ENCODE results near the gene RAVER2.
"Not testable (repeated sequence)": the region's sequence is repeated elsewhere in the genome, so short reads cannot be mapped to it uniquely, and the experiment has no call there.

Gene RAVER2

GRCh38 chr1:64744492-64745180, at the start of gene RAVER2:
RAVER2 (plus strand) TSS chr1:64745075; CDS start chr1:64745173, 98 bp downstream.
- DNase-seq = peak; percentile 50

GRCh38 chr1:64696879-64697278, 48.0 kb upstream of the RAVER2 start:
- no peak for DNase-seq

GRCh38 chr1:64699327-64699726, 45.5 kb upstream of the RAVER2 start:
- no peak for DNase-seq

- DNase-seq = no peak
Observed at GRCh38 chr1:64701071-64701470, 43.8 kb upstream of the RAVER2 start.

GRCh38 chr1:64701886-64702285, 43.0 kb upstream of the RAVER2 start:
- no peak for DNase-seq

- DNase-seq = not testable (repeated sequence)
Observed at GRCh38 chr1:64702670-64703069, 42.2 kb upstream of the RAVER2 start.

- DNase-seq = no peak
Observed at GRCh38 chr1:64703600-64703999, 41.3 kb upstream of the RAVER2 start.

- DNase-seq = no peak
Observed at GRCh38 chr1:64705591-64705990, 39.3 kb upstream of the RAVER2 start.

GRCh38 chr1:64711266-64711665, 33.6 kb upstream of the RAVER2 start:
- DNase-seq = no peak

GRCh38 chr1:64712049-64712448, 32.8 kb upstream of the RAVER2 start:
- DNase-seq = no peak

- no peak for DNase-seq
Observed at GRCh38 chr1:64715186-64715585, 29.7 kb upstream of the RAVER2 start.

GRCh38 chr1:64721135-64721534, 23.7 kb upstream of the RAVER2 start:
- no peak for DNase-seq

- no peak for DNase-seq
Observed at GRCh38 chr1:64721576-64722145, 23.2 kb upstream of the RAVER2 start.

- DNase-seq = no peak
Observed at GRCh38 chr1:64727861-64728260, 17.0 kb upstream of the RAVER2 start.

- no peak for DNase-seq
Observed at GRCh38 chr1:64733581-64734286, 11.1 kb upstream of the RAVER2 start.

- no peak for DNase-seq
Observed at GRCh38 chr1:64734287-64734652, 10.6 kb upstream of the RAVER2 start.

- not testable (repeated sequence) for DNase-seq
Observed at GRCh38 chr1:64740687-64741086, 4.2 kb upstream of the RAVER2 start.

- no peak for DNase-seq
Observed at GRCh38 chr1:64743954-64744491, 852 bp upstream of the RAVER2 start.

- DNase-seq = no peak
Observed at GRCh38 chr1:64745181-64745985, 508 bp downstream of the RAVER2 start.

- DNase-seq = no peak
Observed at GRCh38 chr1:64745986-64746940, 1.4 kb downstream of the RAVER2 start.

GRCh38 chr1:64748222-64748621, 3.3 kb downstream of the RAVER2 start:
- DNase-seq = no peak

GRCh38 chr1:64748706-64749105, 3.8 kb downstream of the RAVER2 start:
- DNase-seq = no peak

Data from CD4-positive, alpha-beta T cell treated with Interleukin-15 for 1 hour (primary cell).